HEK293 (cell line): Measurements from ENCODE around the gene C1QL1.

ENCODE experiments used
- SETDB1 ChIP-seq: IDR thresholded peaks from one replicate; pipeline ENCODE4 v1.6.1; 2017; ENCODE audit warnings: mild to moderate bottlenecking, low read length, moderate library complexity, mixed read lengths; ENCODE audit not compliant: insufficient read length
- ZBTB7A ChIP-seq: fragments of 450-650 bp; formaldehyde crosslinking; IDR thresholded peaks from 2 replicates; pipeline ENCODE4 v1.5.1; 2016; ENCODE audit warnings: low read depth, missing biosample characterization, missing genetic modification characterization
- ZNF555 ChIP-seq: fragments of 450-650 bp; formaldehyde crosslinking; conservative IDR thresholded peaks from 2 replicates; pipeline ENCODE4 v1.5.1; 2017; ENCODE audit warnings: missing biosample characterization, mild to moderate bottlenecking, missing genetic modification characterization, inconsistent platforms
- TF ChIP-seq, protein P1 (sequence below): fragments of 450-650 bp; formaldehyde crosslinking; IDR thresholded peaks from 2 replicates; pipeline ENCODE4 v1.5.1; 2016; ENCODE audit warnings: missing biosample characterization, missing genetic modification characterization
- TF ChIP-seq, protein P2 (sequence below): fragments of 450-650 bp; formaldehyde crosslinking; IDR thresholded peaks from 2 replicates; pipeline ENCODE4 v1.5.1; 2016; ENCODE audit warnings: missing biosample characterization, missing genetic modification characterization
- TF ChIP-seq, protein P3 (sequence below): fragments of 450-650 bp; formaldehyde crosslinking; IDR thresholded peaks from 2 replicates; pipeline ENCODE4 v1.5.1; 2017; ENCODE audit warnings: missing biosample characterization, missing genetic modification characterization

DNA sequence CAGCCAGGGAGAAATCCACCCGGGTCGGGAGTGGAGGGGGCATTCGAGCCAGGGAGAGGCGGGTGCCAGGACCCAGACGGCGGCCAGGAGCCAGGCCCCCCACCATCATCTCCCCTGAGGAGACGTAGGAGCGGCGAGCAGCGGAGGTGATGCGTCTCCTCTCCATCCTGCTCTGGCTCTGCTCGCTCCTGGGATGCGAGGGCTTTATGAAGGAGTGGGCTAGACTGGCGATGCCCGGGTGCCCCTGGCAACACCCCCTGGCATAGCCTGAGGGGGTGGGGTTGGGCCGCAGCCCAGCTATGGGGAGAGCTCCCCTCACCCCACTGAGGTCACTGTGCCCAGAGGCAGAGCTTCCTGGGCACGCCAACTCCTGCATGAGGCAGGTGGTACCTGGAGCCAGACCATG, 52.8 kb downstream of the C1QL1 start, which contains the start of gene GFAP:
- no peak for TF ChIP-seq ZBTB7A
- TF ChIP-seq SETDB1: no peak
- TF ChIP-seq, protein P1, sequence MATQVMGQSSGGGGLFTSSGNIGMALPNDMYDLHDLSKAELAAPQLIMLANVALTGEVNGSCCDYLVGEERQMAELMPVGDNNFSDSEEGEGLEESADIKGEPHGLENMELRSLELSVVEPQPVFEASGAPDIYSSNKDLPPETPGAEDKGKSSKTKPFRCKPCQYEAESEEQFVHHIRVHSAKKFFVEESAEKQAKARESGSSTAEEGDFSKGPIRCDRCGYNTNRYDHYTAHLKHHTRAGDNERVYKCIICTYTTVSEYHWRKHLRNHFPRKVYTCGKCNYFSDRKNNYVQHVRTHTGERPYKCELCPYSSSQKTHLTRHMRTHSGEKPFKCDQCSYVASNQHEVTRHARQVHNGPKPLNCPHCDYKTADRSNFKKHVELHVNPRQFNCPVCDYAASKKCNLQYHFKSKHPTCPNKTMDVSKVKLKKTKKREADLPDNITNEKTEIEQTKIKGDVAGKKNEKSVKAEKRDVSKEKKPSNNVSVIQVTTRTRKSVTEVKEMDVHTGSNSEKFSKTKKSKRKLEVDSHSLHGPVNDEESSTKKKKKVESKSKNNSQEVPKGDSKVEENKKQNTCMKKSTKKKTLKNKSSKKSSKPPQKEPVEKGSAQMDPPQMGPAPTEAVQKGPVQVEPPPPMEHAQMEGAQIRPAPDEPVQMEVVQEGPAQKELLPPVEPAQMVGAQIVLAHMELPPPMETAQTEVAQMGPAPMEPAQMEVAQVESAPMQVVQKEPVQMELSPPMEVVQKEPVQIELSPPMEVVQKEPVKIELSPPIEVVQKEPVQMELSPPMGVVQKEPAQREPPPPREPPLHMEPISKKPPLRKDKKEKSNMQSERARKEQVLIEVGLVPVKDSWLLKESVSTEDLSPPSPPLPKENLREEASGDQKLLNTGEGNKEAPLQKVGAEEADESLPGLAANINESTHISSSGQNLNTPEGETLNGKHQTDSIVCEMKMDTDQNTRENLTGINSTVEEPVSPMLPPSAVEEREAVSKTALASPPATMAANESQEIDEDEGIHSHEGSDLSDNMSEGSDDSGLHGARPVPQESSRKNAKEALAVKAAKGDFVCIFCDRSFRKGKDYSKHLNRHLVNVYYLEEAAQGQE (tag by site-specific recombination): no peak
- TF ChIP-seq, protein P2, sequence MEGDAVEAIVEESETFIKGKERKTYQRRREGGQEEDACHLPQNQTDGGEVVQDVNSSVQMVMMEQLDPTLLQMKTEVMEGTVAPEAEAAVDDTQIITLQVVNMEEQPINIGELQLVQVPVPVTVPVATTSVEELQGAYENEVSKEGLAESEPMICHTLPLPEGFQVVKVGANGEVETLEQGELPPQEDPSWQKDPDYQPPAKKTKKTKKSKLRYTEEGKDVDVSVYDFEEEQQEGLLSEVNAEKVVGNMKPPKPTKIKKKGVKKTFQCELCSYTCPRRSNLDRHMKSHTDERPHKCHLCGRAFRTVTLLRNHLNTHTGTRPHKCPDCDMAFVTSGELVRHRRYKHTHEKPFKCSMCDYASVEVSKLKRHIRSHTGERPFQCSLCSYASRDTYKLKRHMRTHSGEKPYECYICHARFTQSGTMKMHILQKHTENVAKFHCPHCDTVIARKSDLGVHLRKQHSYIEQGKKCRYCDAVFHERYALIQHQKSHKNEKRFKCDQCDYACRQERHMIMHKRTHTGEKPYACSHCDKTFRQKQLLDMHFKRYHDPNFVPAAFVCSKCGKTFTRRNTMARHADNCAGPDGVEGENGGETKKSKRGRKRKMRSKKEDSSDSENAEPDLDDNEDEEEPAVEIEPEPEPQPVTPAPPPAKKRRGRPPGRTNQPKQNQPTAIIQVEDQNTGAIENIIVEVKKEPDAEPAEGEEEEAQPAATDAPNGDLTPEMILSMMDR (tag by site-specific recombination): no peak
- TF ChIP-seq ZNF555 (tag by site-specific recombination): no peak
- TF ChIP-seq, protein P3, sequence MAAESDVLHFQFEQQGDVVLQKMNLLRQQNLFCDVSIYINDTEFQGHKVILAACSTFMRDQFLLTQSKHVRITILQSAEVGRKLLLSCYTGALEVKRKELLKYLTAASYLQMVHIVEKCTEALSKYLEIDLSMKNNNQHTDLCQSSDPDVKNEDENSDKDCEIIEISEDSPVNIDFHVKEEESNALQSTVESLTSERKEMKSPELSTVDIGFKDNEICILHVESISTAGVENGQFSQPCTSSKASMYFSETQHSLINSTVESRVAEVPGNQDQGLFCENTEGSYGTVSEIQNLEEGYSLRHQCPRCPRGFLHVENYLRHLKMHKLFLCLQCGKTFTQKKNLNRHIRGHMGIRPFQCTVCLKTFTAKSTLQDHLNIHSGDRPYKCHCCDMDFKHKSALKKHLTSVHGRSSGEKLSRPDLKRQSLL (tag by site-specific recombination): no peak
